ENCODE data around the gene RBM4B.
A peak's percentile ranks its signal among the peaks of the same experiment; 100 is the strongest.

RBM4B gene

GRCh38 chr11:66680966-66681645 lies 3.4 kb upstream of the RBM4B start:
- H3K27me3 ChIP-seq, result no peaks in the 10 kb centered on the region
- H3K27ac ChIP-seq, result no peak overlapping the region
- H4K20me1 ChIP-seq, result peaks cover 9% of the 10 kb centered on the region; the same call in 1 of the 2 replicates
- peaks cover 23% of the 10 kb centered on the region for H3K4me1 ChIP-seq
- no peak overlapping the region for H3K9ac ChIP-seq
- H3K36me3 ChIP-seq, result peaks cover 32% of the 10 kb centered on the region
- no peak for TF ChIP-seq Cebpa-rat (IDR thresholded peaks at IDR 0.05)
- peaks cover 8% of the 10 kb centered on the region; the same call in 1 of the 2 replicates for H3K9me3 ChIP-seq
- H3K4me2 ChIP-seq, result peak overlapping the region; percentile 24; the same call in 1 of the 2 replicates
- no peak overlapping the region for H3K4me3 ChIP-seq

- peak overlapping the region; percentile 98 for H3K4me2 ChIP-seq
- H3K9ac ChIP-seq, result peak overlapping the region; percentile 86
- peaks cover 61% of the 10 kb centered on the region for H3K4me1 ChIP-seq
- H3K27ac ChIP-seq, result peak overlapping the region; percentile 91
- peaks cover 49% of the 10 kb centered on the region for H4K20me1 ChIP-seq
- peaks cover 8% of the 10 kb centered on the region; the same call in 1 of the 2 replicates for H3K9me3 ChIP-seq
- peaks cover 17% of the 10 kb centered on the region; the same call in 1 of the 2 replicates for H3K36me3 ChIP-seq
- TF ChIP-seq Cebpa-rat (IDR thresholded peaks at IDR 0.05), result no peak
- H3K27me3 ChIP-seq, result no peaks in the 10 kb centered on the region
- H3K4me3 ChIP-seq, result peak overlapping the region; percentile 72
These were observed 622 bp downstream of the RBM4B start for GRCh38 chr11:66676931-66677598.

- Histone ChIP-seq H3K27ac (peak overlapping the region; percentile 18; the same call in 1 of the 2 replicates), H3K4me3 (peak overlapping the region; percentile 72), H3K4me2 (peak overlapping the region; percentile 98), H3K4me1 (peaks cover 63% of the 10 kb centered on the region), H3K36me3 (peaks cover 21% of the 10 kb centered on the region; the same call in 1 of the 2 replicates), H3K27me3 (no peaks in the 10 kb centered on the region), H3K9ac (peak overlapping the region; percentile 86; the same call in 1 of the 2 replicates), H3K9me3 (peaks cover 6% of the 10 kb centered on the region; the same call in 1 of the 2 replicates), H4K20me1 (peaks cover 56% of the 10 kb centered on the region)
- no peak for TF ChIP-seq Cebpa-rat (IDR thresholded peaks at IDR 0.05)
These were observed 1.3 kb downstream of the RBM4B start for GRCh38 chr11:66676282-66676919.

DNA sequence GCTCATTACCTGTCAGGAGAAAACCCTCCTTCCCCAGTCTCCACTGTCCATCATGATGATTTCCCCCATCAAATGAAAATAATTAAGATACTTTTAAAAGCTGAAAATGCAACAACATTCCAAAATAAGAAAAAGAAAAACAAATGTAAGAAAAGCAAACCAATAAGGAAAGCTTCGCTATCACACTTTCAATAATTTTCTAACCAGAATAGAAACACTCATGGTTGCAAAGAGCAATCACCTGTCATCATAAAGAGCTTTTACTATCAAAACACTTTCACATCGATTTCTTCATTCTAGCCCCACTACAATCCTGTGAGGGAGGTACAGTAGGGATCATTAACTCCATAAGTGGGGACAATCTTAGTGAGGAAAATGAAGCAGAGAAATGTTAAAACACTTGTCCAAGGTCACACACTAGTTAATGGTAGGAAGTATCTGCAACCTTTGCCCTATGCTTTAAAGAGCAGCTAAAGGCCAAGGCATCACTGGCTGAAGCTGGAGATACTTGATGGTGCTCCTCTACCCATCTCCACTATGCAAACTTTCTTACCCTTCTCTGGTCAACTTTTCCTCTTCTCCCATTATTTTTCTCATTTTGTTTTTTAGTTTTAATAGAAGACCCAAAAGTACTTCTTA lies 2.6 kb downstream of the RBM4B start:
- Histone ChIP-seq H3K9me3 (no peaks in the 10 kb centered on the region), H3K36me3 (peaks cover 32% of the 10 kb centered on the region; the same call in 1 of the 2 replicates), H3K4me2 (peak overlapping the region; percentile 98), H3K27me3 (no peaks in the 10 kb centered on the region), H3K9ac (peak overlapping the region; percentile 71; the same call in 1 of the 2 replicates), H3K4me1 (peaks cover 52% of the 10 kb centered on the region), H3K4me3 (peak overlapping the region; percentile 72; the same call in 1 of the 2 replicates), H3K27ac (no peak overlapping the region), H4K20me1 (peaks cover 69% of the 10 kb centered on the region)
- no peak for TF ChIP-seq Cebpa-rat (IDR thresholded peaks at IDR 0.05)

DNA sequence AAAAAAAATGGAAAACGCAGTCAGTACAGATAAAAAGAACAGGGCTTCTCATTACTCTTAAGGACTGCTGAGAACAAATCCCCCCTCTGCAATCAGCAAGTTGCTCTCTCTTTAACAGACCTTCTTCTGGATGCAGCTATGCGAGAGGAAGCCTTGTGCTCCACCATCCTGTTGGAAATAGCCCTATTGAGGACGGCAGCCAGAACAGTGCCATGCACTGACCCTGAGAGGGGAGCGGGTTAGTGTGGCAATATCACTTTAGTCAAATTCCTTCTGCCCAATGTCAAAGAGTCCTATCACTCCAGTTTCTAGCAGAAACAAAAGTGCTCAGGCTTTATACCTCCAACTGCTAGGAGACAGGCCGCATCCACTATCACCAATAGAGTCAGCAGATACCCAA lies 6.9 kb downstream of the RBM4B start:
- H3K9me3 ChIP-seq, result no peaks in the 10 kb centered on the region
- H3K36me3 ChIP-seq, result peaks cover 68% of the 10 kb centered on the region
- TF ChIP-seq Cebpa-rat (IDR thresholded peaks at IDR 0.05), result no peak
- no peak overlapping the region for H3K9ac ChIP-seq
- H3K27me3 ChIP-seq, result no peaks in the 10 kb centered on the region
- H3K4me1 ChIP-seq, result peaks cover 38% of the 10 kb centered on the region
- no peak overlapping the region for H3K4me2 ChIP-seq
- H3K27ac ChIP-seq, result no peak overlapping the region
- H4K20me1 ChIP-seq, result peaks cover 100% of the 10 kb centered on the region
- H3K4me3 ChIP-seq, result no peak overlapping the region

- Histone ChIP-seq H3K27ac (no peak overlapping the region), H3K36me3 (peaks cover 98% of the 10 kb centered on the region), H3K4me3 (no peak overlapping the region), H3K9me3 (no peaks in the 10 kb centered on the region), H4K20me1 (peaks cover 100% of the 10 kb centered on the region), H3K27me3 (no peaks in the 10 kb centered on the region), H3K9ac (no peak overlapping the region), H3K4me1 (no peaks in the 10 kb centered on the region; the same call in 1 of the 2 replicates), H3K4me2 (no peak overlapping the region)
- no peak for TF ChIP-seq Cebpa-rat (IDR thresholded peaks at IDR 0.05)
These were observed 12.3 kb downstream of the RBM4B start for GRCh38 chr11:66665369-66665768.

DNA sequence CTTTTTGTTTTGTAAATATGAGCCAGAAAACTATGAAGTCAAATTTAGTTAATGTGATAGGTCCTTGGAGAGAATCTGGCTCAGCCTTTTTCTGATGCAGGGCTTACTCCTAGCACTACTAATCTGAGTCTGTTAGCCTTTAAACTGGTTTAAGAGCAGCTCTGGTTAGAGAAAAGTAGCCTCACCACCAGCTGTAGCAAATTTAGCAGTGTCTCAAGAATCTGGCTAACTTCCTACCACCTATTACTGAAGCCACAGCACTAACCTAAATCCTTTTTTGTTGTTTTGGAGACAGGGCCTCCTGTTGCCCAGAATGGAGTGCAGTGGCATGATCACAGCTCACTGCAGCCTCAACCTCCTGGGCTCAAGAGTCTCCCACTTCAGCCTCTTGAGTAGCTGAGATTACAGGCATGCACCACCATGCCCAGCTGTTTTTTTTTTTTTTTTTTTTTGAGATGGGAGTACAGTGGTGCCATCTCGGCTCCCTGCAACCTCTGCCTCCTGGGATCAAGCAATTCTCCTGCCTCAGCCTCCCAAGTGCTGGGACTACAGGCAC lies 13.9 kb downstream of the RBM4B start:
- H3K9ac ChIP-seq, result no peak overlapping the region
- H3K4me3 ChIP-seq, result no peak overlapping the region
- no peaks in the 10 kb centered on the region for H3K27me3 ChIP-seq
- no peaks in the 10 kb centered on the region for H3K4me1 ChIP-seq
- H4K20me1 ChIP-seq, result peaks cover 100% of the 10 kb centered on the region
- no peak for TF ChIP-seq Cebpa-rat (IDR thresholded peaks at IDR 0.05)
- H3K36me3 ChIP-seq, result peaks cover 98% of the 10 kb centered on the region
- H3K4me2 ChIP-seq, result no peak overlapping the region
- H3K27ac ChIP-seq, result no peak overlapping the region
- H3K9me3 ChIP-seq, result no peaks in the 10 kb centered on the region

GRCh38 chr11:66659763-66660162 lies 17.9 kb downstream of the RBM4B start:
- no peaks in the 10 kb centered on the region for H3K4me1 ChIP-seq
- no peaks in the 10 kb centered on the region for H3K9me3 ChIP-seq
- H3K4me3 ChIP-seq, result no peak overlapping the region
- no peak overlapping the region for H3K9ac ChIP-seq
- H3K36me3 ChIP-seq, result peaks cover 97% of the 10 kb centered on the region
- H3K27ac ChIP-seq, result no peak overlapping the region
- no peak for TF ChIP-seq Cebpa-rat (IDR thresholded peaks at IDR 0.05)
- H3K4me2 ChIP-seq, result no peak overlapping the region
- peaks cover 100% of the 10 kb centered on the region for H4K20me1 ChIP-seq
- H3K27me3 ChIP-seq, result no peaks in the 10 kb centered on the region

DNA sequence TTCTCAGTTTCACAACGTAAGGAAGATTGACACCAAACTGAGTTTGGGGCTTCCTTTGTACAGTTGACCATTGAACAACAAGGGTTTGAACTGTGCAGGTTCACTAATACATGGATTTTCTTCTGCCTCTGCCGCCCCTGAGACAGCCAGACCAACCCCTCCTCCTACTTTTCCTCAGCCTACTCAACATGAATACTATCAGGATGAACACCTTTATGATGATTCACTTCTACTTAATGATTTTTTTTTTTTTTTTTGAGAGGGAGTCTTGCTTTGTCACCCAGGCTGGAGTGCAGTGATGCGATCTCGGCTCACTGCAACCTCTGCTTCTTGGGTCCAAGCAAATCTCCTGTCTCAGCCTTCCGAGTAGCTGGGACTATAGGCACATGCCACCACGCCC lies 24.6 kb downstream of the RBM4B start:
- Histone ChIP-seq H3K4me2 (no peak overlapping the region), H3K9ac (no peak overlapping the region), H3K4me3 (no peak overlapping the region), H3K4me1 (no peaks in the 10 kb centered on the region), H3K27me3 (no peaks in the 10 kb centered on the region), H3K36me3 (peaks cover 98% of the 10 kb centered on the region), H3K9me3 (no peaks in the 10 kb centered on the region), H3K27ac (no peak overlapping the region), H4K20me1 (peaks cover 100% of the 10 kb centered on the region)
- no peak for TF ChIP-seq Cebpa-rat (IDR thresholded peaks at IDR 0.05)
